NCI-H748 treated with DMSO at 0.1 percent for 48 hours (cell line): Measurements from ENCODE around the gene KRT9.
"Not testable (repeated sequence)": the region's sequence is repeated elsewhere in the genome, so short reads cannot be mapped to it uniquely, and the experiment has no call there.

Experiments
- DNase-seq: peaks from one replicate; lab custom pipeline; 2025; lab: John Stamatoyannopoulos, UW

Gene KRT9

DNA sequence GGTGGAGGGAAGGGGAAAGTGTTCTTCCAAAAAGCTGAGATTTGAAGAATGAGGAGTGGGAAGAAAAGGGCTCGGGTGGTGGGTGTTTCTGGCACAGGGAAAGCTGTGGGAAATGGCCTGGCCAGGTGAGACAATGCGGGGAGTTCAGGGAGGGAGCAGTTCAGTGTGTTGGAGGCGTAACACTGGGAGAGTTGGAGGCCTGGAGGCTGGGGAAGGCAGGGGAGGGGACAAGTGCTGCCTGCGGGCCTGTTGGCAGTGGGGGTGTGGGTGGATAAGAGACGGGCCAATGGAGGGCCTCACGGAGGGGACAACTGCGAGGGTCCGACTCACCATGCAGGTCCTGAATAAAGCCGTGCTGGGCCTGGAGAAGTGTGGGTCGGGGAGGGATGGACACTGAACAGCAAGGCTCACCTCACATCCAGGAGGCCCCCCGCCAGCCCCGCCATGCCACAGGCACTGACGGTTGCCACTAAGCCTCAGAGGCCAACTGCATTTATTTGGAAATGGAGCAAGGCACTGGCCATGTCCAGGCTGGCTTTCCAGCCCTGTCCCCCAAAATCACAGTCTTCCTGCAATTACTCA, 25.9 kb downstream of the KRT9 start:
- DNase-seq: no peak

DNA sequence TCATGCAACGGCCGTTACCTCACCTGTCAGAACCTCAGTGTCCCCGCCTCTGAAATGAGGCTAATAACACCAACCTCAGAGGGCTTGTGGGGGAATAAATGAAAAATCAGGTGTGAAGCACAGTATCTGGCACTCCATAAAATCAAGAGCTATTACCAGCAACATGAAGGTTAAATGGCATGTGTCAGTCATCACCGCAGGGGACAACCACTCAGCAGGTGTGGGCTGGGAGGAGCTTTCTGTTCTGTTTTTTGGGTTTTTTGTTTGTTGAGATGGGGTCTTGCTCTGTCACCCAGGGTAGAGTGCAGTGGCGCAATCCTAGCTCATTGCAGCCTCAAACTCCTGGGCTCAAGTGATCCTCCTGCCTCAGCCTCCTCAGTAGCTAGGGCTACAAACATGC, 26.9 kb downstream of the KRT9 start:
- DNase-seq: no peak

DNA sequence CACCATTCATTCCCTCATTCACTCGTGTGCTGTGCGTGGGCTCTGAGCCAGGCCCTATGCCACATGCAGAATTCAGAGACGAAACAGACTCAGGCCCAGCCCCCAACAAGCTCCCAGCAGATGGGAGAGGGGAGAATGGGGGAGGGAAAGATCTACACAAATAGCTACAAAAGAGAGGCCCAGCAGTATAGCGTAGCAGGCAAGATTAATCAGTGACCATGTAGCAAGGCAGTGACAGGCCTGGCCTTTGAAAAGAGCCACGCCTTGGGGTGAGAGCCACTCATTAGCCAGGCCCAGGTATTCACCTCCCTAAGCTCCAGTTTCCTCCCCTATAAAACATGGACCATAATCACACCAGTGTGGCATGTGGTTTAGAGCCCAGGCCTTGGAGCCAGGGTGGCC, 27.4 kb downstream of the KRT9 start:
- no peak for DNase-seq

DNA sequence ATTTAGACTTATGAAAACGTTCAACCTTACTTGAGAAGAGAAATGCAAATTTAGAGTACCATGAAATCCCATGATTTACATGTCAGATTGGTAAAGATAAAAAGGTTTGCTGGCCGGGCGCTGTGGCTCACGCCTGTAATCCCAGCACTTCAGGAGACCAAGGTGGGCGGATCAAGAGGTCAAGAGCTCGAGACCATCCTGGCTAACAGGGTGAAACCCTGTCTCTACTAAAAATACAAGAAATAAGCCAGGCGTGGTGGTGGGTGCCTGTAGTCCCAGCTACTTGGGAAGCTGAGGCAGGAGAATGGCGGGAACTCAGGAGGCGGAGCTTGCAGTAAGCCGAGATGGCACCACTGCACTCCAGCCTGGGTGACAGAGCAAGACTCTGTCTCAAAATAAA, 29.1 kb downstream of the KRT9 start:
- DNase-seq: not testable (repeated sequence)

DNA sequence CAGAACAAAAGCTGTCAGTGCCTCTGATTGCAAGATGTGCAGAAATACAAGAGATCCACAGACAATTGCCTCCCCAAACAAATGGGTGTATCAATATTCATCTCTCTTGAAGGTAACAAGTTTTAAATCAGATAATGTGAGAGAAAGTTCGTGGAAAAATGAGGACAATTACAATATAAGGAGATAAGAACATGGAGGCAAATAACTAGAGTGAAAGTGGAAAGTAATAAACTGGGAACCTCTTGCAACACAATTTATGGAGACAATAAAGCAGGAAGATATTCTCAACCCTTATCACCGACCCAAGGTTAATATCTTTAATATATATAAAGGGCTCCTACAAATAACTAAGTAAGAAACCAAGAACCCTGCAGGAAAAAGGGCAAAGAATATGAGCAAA, 29.5 kb downstream of the KRT9 start:
- no peak for DNase-seq

DNA sequence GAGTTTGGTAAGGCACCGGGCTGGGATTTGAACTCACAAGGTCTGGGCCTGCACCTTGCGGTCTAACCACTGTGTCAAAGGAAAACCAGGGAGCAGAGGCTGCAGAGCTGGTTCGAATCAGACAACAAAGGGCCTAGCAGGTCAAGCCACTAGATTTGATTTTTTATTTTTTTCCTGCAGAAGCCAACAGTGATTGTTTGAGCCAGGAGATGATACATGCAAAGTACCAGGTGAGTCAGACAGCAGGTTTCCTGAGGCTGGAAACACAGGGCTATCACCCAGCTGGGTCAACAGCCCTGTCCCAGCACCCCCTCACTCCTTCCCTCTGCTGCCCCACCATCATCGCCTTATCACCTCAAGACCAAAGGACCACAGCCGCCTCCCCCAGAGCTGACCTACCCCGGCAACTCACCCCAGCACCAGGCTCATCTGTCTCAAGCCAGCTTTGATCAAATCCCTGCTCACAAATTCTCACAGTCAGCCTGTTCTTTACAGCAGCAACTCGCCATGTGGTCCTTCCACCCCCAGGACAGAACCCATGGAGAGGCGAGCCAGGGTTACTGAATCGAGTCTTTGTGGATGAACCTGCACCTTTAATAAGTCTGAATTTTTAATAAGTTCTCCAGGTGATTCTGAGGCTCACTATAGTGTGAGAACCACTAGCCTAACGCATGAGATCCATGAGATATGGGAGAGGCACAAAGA, 30.8 kb downstream of the KRT9 start:
- no peak for DNase-seq

DNA sequence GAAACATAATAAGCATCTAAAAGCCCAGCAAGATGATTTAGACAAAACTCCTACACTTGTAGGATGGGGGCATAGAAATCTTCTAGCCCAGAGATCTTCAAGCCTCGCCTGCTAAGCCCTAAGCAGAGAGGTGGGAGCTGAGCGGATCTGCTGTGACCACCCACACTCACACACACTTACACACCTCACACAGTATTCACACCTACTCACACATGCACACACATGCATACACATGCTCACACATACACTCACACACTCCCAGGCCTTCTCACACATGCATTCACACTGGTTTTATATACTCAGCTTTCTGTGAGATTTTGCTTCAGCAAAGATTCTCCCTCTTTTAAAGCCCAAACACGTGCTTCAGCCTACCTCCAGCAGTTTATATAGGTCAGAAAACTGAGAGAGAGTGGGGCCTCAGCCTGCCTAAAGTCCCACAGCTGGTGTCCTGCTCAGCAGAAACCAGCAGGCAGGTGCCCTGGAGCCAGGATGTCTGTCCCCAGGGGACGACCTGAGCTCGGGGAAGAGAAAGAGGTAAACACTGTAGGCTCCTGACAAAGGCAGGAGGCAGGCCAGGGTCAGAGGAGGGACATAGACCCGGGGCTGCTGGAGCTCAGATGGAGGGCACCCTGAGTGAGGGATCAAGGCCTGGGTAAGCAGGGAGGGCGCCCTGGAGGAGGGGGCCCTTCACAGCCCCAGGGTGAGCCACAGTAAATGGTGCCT, 31.7 kb downstream of the KRT9 start:
- DNase-seq: peak; percentile 6

DNA sequence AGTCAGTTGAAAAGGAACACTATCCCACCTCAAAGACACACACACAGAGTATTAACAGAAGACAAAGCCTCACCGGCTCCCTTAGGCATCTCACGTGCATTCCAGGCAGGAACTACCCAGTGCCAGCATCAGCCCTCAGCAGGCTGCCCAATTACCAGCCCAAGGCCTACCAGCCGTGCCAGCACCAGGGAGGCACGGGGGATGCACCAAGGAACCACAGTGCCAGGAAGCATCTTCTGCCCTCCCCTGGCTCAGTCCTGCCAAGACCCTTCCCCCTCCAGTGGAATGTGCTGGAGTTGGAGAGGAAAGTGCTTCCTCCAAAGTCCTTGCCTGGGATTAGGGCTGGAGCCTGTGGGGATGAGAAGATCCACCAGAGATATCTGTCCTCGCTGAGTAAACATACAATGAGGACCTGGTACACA, 32.8 kb downstream of the KRT9 start:
- DNase-seq: no peak

DNA sequence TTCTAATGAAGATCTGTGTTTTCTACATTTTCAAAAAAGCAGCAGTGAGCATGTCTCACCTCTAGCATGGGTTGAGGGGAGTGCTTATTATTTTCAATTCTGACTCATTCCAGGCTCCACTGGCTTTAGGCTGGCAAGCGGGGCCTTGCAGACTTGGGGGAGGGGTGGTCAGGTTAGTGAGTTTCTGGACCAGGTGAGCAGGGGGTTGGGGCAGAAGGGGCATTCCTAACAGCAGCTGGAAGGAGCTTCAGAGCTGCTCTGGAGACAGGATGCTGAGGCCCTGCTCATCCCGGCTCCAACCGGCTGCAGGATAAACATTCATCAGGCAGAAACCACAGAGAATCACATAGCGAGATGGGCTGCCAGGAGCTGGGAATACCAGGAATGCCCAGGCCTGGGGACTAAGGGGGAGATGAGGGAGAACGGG, 33.3 kb downstream of the KRT9 start:
- no peak for DNase-seq

DNA sequence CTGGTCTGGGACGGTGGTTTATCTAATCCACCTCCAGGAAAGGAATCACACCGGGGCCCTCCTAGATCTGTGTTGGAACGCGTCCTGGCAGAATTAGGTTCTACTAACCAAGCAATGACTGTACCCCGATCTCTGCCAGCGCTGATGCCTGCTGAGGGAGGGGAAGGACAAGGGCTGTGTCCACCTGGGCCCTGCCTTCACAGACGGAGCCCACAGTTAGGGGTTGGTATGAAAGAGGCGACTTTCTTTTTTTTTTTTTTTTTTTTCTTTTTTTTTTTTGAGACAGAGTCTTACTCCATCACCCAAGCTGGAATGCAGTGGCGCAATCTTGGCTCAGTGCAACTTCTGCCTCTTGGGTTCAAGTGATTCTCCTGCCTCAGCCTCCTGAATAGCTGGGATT, 33.9 kb downstream of the KRT9 start:
- no peak for DNase-seq

DNA sequence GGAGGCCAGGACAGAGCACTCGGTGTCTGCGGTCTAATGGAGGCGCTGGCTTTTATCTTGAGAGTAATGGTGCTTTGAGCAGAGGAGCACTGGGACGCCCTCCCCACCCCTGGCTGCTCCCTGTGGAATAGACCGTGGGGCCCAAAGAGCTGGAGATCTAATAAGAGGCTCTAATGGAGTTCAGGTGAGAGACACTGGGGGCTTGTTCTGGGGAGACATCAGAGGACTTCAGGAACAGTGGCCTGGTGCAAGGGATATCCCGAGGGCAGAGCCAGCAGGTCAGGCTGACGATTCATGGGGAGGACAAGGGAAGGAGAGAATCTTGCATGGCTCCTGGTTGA, 34.3 kb downstream of the KRT9 start:
- DNase-seq: no peak

DNA sequence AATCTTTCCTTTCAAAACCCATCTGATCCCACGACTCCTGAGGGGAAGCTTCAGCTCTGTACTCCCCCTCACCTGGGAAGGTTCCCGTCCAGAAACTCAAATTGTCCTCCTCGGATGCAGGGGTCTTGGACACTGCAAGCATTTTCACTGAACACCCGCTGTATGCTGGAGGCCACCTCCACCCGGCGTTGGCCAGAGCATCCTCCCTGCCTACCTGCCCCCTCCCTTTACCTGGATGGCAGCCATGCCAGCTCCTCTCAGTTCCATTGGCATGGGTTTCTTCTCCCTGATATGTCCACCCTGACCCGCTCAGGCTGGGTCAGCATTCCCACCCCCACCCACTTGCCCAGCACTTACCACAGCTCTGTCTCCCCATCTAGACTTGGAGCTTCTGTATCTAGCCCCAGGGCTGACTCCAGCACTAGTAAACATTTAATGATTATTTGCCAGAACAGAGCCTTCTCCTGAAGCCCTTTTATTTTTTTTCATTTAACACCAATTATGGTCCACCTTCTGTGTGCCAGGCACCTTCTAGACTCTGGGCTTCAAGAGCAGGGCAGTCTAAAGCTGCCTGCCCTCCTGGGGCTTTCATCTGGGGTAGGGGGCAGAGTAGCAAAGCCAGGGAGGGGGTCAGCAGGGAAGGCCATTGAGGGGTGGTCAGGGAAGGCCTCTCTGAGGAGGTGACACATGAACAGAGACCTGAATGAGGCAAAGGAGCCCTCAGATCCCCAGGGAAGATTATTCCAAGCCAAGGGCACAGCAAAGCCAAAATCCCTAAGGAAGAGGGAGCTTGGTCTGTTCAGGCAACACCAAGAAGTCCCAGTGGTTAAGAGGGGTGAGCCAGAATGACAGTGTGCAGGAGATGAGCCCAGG, 34.9 kb downstream of the KRT9 start:
- DNase-seq: no peak

DNA sequence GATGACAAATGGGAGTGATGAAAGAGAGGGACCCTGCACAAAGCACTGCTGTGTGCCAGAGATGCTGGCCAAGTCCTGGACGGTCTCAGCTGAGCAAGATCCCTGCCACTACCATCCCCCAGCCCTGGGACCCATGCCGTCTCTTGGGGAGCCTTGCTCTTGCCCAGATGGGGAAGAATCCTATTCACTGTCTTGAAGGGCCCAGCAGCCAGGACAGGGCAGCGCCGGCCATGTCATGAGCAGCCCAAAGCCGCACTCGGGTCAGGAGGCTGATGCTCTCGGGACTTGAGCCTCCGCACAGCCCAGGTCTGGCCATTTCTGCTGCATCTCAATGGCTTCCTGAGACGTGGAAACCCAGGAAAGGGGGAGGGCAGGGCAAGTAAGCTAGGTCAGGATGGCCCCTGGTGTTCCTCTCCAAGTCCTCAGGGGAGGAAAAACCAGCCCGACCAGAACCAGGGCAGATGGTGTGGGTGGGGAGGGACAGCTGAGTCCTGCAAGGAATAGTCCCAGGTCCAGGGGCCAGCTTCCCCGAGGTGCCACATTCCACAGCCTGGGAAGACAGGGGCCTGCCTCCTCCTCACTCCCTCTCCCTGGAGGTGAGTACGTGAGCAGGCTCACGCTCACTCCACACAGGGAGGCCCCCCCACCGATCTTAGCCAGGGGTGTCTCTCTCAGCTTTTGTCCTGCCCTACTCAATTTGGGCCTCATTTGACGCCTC, 35.9 kb downstream of the KRT9 start:
- no peak for DNase-seq

DNA sequence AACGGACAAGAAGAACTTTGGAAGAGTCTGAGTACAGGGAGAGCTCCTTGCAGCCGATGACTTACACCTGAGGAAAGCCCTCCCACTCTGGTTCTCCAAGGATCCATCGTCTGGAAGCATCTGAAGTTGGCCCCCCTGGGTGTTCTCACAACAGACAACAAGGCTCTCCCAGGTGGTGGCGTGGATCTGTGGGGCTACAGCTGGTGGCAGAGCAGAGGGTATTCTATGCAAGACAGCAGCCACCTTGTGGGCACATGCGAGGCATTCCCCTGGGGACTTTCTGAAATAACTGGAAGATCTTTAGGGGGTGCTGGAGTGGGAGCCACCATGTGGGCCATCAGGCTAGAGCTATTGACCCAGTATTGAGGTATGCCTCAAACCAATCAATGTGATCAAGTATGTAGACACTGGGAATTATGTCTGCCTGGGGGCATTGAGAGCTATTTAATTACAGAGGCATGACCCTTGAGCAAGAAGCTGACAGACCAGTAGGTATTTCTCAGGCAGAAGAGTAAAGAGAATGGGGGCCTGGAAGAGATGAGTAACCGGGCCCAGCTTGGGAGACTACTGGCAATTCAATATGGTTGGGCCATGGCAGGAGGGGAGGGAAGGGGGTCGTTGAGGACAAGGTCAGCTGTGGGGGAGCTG, 36.8 kb downstream of the KRT9 start:
- no peak for DNase-seq

DNA sequence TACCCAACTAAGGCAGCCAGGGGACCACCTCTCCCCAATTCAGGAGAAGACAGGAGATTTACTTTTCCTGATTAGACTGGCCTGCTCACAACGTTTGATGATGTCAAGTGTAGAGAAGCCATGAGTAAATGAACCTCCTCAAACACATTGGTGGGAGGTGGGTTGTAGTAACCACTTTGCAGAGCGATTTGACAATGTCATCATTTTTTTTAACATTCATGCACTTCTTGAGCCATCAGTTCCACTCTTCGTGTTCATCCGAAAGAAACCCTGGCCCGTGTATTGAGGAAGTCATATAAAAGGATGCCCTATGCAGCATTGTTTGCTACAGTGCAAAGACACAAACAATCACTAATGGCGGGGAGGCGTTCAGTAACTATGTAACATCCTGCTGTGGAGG, 38.2 kb downstream of the KRT9 start:
- DNase-seq: no peak

DNA sequence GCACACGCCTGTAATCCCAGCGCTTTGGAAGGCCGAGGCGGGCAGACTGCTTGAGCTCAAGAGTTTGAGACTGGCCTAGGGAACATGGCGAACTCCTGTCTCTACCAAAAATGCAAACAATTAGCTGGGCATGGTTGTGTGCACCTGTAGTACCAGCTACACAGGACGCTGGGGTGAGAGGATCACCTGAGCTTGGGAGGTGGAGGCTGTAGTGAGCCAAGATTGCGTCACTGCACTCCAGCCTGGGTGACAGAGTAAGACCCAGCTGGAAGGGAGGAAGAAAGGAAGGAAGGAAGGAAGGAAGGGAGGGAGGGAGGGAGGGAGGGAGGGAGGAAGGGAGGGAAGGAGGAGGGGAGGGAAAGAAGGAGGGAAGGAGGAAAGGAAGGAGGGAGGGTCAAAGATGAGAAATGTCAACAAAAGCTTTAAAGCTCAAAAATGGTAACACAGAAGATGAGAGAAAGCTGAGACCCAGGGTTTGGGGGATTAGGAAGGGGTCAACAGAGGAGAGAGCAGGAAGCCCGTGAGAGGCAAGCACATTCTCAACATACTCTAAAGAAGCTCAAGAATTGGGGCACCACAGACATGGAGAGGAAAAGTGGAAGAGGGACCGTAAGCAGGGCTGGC, 38.8 kb downstream of the KRT9 start:
- DNase-seq: no peak

DNA sequence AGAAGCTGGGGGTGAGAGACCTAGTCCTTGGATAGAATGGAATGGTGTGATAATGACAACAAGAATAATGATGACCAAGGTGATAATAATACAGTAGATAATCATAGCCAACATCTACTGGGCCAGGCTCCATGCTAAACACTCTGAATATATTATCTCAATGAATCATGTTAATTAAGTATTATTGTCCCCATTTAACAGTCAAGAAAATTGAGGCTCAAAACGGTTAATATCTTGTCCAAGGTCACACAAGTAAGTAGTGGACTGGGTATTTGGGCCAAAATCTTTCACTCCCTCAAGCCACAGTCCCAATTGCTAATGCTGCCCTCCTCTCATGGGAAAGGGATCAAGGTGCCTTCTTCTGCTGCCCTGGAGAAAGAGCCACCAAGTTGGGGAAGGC, 39.9 kb downstream of the KRT9 start:
- DNase-seq: no peak

DNA sequence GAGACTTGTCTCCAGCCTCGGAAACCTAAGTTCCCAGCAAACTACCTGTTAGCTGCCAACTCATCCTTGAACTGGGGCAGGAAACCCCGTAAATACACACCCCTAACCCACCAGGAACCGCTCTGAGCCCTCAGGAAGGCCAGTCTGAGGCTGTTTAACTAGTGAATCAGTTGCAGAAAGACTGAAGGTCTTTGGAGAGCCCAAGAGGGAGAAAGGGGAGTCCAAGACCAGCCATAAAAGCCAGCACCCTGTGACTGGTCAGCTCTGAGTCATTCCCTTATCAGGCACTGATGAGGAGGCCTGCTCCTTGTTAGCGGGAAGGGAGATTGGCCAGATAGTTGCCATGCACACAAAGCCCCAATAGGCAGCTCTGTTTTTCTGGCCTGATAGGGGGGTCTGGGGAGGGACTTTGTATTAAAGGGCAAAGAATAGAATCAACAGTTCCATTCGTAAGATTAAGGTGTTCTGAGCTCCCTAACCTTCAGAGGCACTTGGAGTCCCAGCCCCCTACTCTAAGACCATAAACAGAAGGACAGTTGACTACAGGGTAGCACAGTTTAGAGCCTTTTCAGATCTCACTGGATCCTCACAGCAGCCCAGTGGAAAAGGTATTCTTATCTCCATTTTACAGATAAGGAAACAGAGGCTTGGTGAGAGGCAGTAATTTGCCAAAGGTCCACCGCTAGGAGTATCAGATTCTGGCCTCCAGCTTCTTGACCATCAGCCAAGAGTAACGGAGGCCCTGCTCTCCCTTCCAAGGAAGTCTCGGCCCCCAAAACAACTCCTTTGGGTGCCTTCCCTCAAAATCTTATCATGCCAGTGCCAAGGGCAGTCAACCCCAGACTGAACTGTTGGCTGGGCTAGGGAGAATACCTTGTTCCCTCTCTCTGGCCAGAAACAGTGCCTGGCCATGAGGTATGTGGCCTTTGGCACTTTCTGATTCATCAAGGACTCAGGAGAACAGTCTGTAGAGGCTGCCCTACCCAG, 41.5 kb downstream of the KRT9 start:
- no peak for DNase-seq

DNA sequence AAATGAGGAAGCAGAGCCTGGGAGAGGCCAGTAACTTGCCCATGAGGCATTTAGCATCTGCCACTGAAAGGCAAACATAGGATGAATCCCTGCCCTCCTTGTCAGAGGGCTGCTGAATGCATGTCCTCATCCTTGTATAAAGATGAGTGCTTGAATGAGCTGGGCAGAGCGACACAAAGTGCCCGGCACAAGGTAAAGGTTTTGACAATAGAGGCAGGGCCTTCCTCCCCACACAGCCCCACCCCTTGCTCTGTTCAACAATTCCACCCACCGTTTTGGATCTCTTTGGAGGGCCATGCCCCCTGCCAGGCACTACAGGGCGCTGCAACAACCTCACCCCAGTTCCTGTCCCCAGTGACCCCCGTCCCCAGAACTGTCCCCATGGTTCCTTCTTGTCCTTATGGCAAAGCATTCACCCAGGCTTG, 42.4 kb downstream of the KRT9 start:
- DNase-seq: peak; percentile 59

DNA sequence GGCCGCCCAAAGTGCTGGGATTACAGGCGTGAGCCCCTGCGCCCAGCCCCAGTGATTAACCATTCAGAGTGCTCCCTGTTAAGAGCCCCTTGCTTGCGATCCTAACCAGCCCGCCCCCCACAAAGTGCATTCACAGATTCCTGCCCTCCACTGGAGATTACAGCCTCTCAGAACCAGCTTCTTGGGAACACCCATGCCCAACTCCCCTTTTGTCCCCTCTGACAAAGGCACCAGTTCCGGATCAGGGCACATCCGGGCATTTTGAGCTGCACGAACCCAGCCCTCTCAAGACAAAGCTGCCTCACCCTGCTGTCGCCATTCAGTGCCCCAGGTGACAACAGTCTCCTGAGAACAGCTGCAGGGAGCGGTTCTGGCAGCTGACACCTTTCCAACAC, 42.9 kb downstream of the KRT9 start:
- peak; percentile 59 for DNase-seq
